HepG2 (cell line): Measurements from ENCODE around the gene SAPCD2. TPM values are rescaled to one million over a fixed set of nuclear protein-coding genes. Genes with fewer than 3 reads are reported as not detected.

ENCODE experiments used
- CEBPG ChIP-seq: IDR thresholded peaks from 2 replicates; pipeline ENCODE4 v1.6.1; 2016
- DMAP1 ChIP-seq: IDR thresholded peaks from 2 replicates; pipeline ENCODE4 v1.6.1; 2016
- FOXO1 ChIP-seq: sonication (generic); formaldehyde crosslinking; IDR thresholded peaks from 2 replicates; pipeline ENCODE4 v1.4.0; 2020; ENCODE audit warnings: missing genetic modification reagents
- GTF3A ChIP-seq: sonication (generic); formaldehyde crosslinking; conservative IDR thresholded peaks from 2 replicates; pipeline ENCODE4 v1.4.0; 2020; ENCODE audit warnings: mild to moderate bottlenecking, missing genetic modification reagents
- HDAC2 ChIP-seq: sonication (generic); formaldehyde crosslinking; IDR thresholded peaks from 2 replicates; pipeline ENCODE4 v1.4.0; 2020; ENCODE audit warnings: missing genetic modification reagents
- HMGXB3 ChIP-seq: sonication (generic); formaldehyde crosslinking; IDR thresholded peaks from 2 replicates; pipeline ENCODE4 v1.4.0; 2020; ENCODE audit warnings: missing genetic modification reagents, borderline replicate concordance
- HNRNPK ChIP-seq: fragments of 200-400 bp; formaldehyde crosslinking; IDR thresholded peaks from 2 replicates; pipeline ENCODE4 v1.6.1; 2018; ENCODE audit warnings: low read length, low read depth, moderate library complexity, mild to moderate bottlenecking; ENCODE audit not compliant: poor library complexity, severe bottlenecking
- HNRNPLL ChIP-seq: fragments of 200-400 bp; formaldehyde crosslinking; IDR thresholded peaks from 2 replicates; pipeline ENCODE4 v1.6.1; 2017; ENCODE audit warnings: mild to moderate bottlenecking, low read depth, low read length; ENCODE audit not compliant: poor library complexity, severe bottlenecking
- IRX3 ChIP-seq: sonication (generic); formaldehyde crosslinking; IDR thresholded peaks from 2 replicates; pipeline ENCODE4 v1.8.1; 2023; ENCODE audit warnings: mild to moderate bottlenecking, low read depth, missing genetic modification reagents, borderline replicate concordance
- MAFG ChIP-seq: sonication (generic); formaldehyde crosslinking; IDR thresholded peaks from 2 replicates; pipeline ENCODE4 v1.5.1; 2020; ENCODE audit warnings: mild to moderate bottlenecking, missing genetic modification reagents
- MTA1 ChIP-seq: sonication (generic); formaldehyde crosslinking; IDR thresholded peaks from 2 replicates; pipeline ENCODE4 v1.4.0; 2020; ENCODE audit warnings: missing genetic modification reagents, mild to moderate bottlenecking, borderline replicate concordance
- POLR2AphosphoS2 ChIP-seq: IDR thresholded peaks from 2 replicates; pipeline ENCODE4 v1.6.1; 2011; ENCODE audit warnings: low read depth, low read length, improper control_type of control experiment
- POLR2G ChIP-seq: fragments of 200-400 bp; formaldehyde crosslinking; IDR thresholded peaks from 2 replicates; pipeline ENCODE4 v1.6.1; 2018; ENCODE audit warnings: mild to moderate bottlenecking, low read depth, low read length, moderate library complexity
- SIN3A ChIP-seq: IDR thresholded peaks from 2 replicates; pipeline ENCODE4 v1.6.1; 2011; ENCODE audit warnings: low read depth, mild to moderate bottlenecking, control low read depth, low read length, borderline replicate concordance
- SIN3B ChIP-seq: fragments of 150-350 bp; IDR thresholded peaks from 2 replicates; pipeline ENCODE4 v1.6.1; 2014; ENCODE audit warnings: low read length
- ZMAT3 ChIP-seq: sonication (generic); formaldehyde crosslinking; conservative IDR thresholded peaks from 2 replicates; pipeline ENCODE4 v1.7.0; 2021; ENCODE audit warnings: missing genetic modification reagents
- ZMYM4 ChIP-seq: sonication (generic); formaldehyde crosslinking; IDR thresholded peaks from 2 replicates; pipeline ENCODE4 v1.8.1; 2023; ENCODE audit warnings: mild to moderate bottlenecking, missing genetic modification reagents
- ZNF12 ChIP-seq: sonication (generic); formaldehyde crosslinking; IDR thresholded peaks from 2 replicates; pipeline ENCODE4 v1.5.0; 2020; ENCODE audit warnings: missing genetic modification reagents
- ZNF138 ChIP-seq: sonication (generic); formaldehyde crosslinking; IDR thresholded peaks from 2 replicates; pipeline ENCODE4 v1.5.0; 2020; ENCODE audit warnings: mild to moderate bottlenecking, low read depth, missing genetic modification reagents
- ZNF235 ChIP-seq: sonication (generic); formaldehyde crosslinking; IDR thresholded peaks from 2 replicates; pipeline ENCODE4 v1.8.1; 2023; ENCODE audit warnings: mild to moderate bottlenecking, missing genetic modification reagents, borderline replicate concordance
- ZNF367 ChIP-seq: sonication (generic); formaldehyde crosslinking; IDR thresholded peaks from 2 replicates; pipeline ENCODE4 v1.4.0; 2020; ENCODE audit warnings: missing genetic modification reagents, borderline replicate concordance
- ZNF574 ChIP-seq: sonication (generic); formaldehyde crosslinking; IDR thresholded peaks from 2 replicates; pipeline ENCODE4 v1.4.0; 2020; ENCODE audit warnings: missing genetic modification reagents
- ZNF674 ChIP-seq: sonication (generic); formaldehyde crosslinking; IDR thresholded peaks from 2 replicates; pipeline ENCODE4 v1.5.0; 2020; ENCODE audit warnings: low read depth, mild to moderate bottlenecking, missing genetic modification reagents
- ZNF792 ChIP-seq: IDR thresholded peaks from 2 replicates; pipeline ENCODE4 v1.6.1; 2016
- polyA plus RNA-seq, 8 experiments: library from polyadenylated mRNA; depleted of rRNA in 3 of 8; stranded (reverse) in 7 of 8; unstranded in 1 of 8; fragments of >200 nt; fragmentation: Illumina TruSeq in 4 of 8; extraction: Trizol in 4 of 8; gene quantifications; 2 replicates each; pipeline versions ENCODE4 v1.2.1 to v1.2.3, GENCODE V29; 2011 to 2016; ENCODE audit warnings: low read depth in 4 of 8, missing spikeins in 1 of 8, mixed read lengths in 1 of 8; ENCODE audit not compliant: insufficient read depth in 1 of 8
- total RNA-seq, 5 experiments: library from RNA; depleted of rRNA; stranded (reverse); fragments of >200 nt; fragmentation: Illumina TruSeq; extraction: Trizol; gene quantifications; 2 replicates each; pipeline ENCODE4 v1.2.3, GENCODE V29; 2016; ENCODE audit warnings: low read depth in 1 of 5

SAPCD2 gene
- total and polyA plus RNA-seq, 2 of the 13 experiments (the other 11 are each of a cell fraction or from before 2014, with no cell fraction given): 21.9 to 42.8 TPM

- TF ChIP-seq ZNF574 (CRISPR knock-in tag): 0 out of 2 replicates have a peak, but pooled peaks have one; percentile 12
- no peak for TF ChIP-seq MAFG (CRISPR knock-in tag)
- 0 out of 2 replicates have a peak, but pooled peaks have one; percentile 18 for TF ChIP-seq MTA1
- peak; percentile 42; the same call in 1 of the 2 replicates for TF ChIP-seq DMAP1 (CRISPR knock-in tag)
- TF ChIP-seq POLR2G: peak; percentile 72
- no peak for TF ChIP-seq CEBPG (CRISPR knock-in tag)
- TF ChIP-seq ZMYM4: 0 out of 2 replicates have a peak, but pooled peaks have one; percentile 42
- no peak for TF ChIP-seq ZNF674 (CRISPR knock-in tag)
- no peak for TF ChIP-seq ZNF138 (CRISPR knock-in tag)
- TF ChIP-seq ZMAT3 (CRISPR knock-in tag): 0 out of 2 replicates have a peak, but pooled peaks have one; percentile 35
- TF ChIP-seq HDAC2 (CRISPR knock-in tag): peak; percentile 39; the same call in 1 of the 2 replicates
- TF ChIP-seq SIN3A: 0 out of 2 replicates have a peak, but pooled peaks have one; percentile 67
- peak; percentile 65 for TF ChIP-seq HNRNPLL
- no peak for TF ChIP-seq FOXO1 (CRISPR knock-in tag)
- TF ChIP-seq HNRNPK: peak; percentile 25
- TF ChIP-seq ZNF792 (CRISPR knock-in tag): peak; percentile 65
- 0 out of 2 replicates have a peak, but pooled peaks have one; percentile 40 for TF ChIP-seq HMGXB3
- no peak for TF ChIP-seq ZNF367
- 0 out of 2 replicates have a peak, but pooled peaks have one; percentile 21 for TF ChIP-seq GTF3A (CRISPR knock-in tag)
- no peak for TF ChIP-seq ZNF12 (CRISPR knock-in tag)
- 0 out of 2 replicates have a peak, but pooled peaks have one; percentile 10 for TF ChIP-seq ZNF235
- no peak for TF ChIP-seq POLR2AphosphoS2
- TF ChIP-seq IRX3 (CRISPR knock-in tag): 0 out of 2 replicates have a peak, but pooled peaks have one; percentile 20
- 0 out of 2 replicates have a peak, but pooled peaks have one; percentile 12 for TF ChIP-seq SIN3B
These were observed at the start of gene SAPCD2 (continued) for GRCh38 chr9:137070201-137070905.
